ENCODE data around the gene FBXW4. TPM values are rescaled to one million over a fixed set of nuclear protein-coding genes. Genes with fewer than 3 reads are reported as not detected.

The FBXW4 gene
- total RNA-seq, 1 experiment from 2014 or later: 38.2 TPM

DNA sequence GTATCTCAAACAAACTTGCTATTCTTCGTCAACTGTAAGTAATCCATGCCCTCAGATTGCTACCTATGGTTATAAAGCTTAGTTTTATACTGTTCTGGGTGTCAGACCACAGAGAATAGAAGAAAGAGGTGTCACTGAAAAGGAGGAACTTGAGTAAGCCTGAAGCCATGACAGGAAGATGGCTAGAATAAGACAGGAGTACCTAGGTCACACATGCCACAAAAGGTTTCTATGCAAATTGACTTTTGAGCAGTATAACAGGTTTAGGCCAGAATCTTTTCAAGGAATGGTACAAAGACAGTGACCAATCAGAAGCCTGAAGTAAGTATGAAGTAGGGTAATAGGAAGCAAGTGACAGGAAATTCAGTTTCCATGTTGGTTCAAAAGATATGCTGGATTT lies 23.5 kb downstream of the FBXW4 start:
- Histone ChIP-seq H3K4me3 (no peak overlapping the region), H3K9me3 (ENCODE audit: insufficient read depth, low read depth) (no peaks in the 10 kb centered on the region), H3K9me2 (ENCODE audit: insufficient read depth) (no peaks in the 10 kb centered on the region), H3K4me2 (no peak overlapping the region), H3K36me3 (ENCODE audit: low read depth) (no peaks in the 10 kb centered on the region), H2AFZ (no peak overlapping the region), H3K27me3 (ENCODE audit: insufficient read depth, low read depth) (no peaks in the 10 kb centered on the region), H3F3A (ENCODE audit: insufficient read depth, low read depth) (no peaks in the 10 kb centered on the region), H3K27ac (no peak overlapping the region), H3K4me1 (replicated peaks; ENCODE audit: insufficient read depth) (no peaks in the 10 kb centered on the region), H3K79me2 (ENCODE audit: low read depth) (no peaks in the 10 kb centered on the region), H4K20me1 (ENCODE audit: insufficient read depth) (no peaks in the 10 kb centered on the region)
- TF ChIP-seq CTCF (conservative IDR thresholded peaks at IDR 0.05) (no peak), EZH2 (IDR thresholded peaks at IDR 0.05; ENCODE audit: low read depth) (no peak)
- POLR2A ChIA-PET (ENCODE audit: unreplicated experiment): no interaction called here
- CTCF ChIA-PET: no interaction called here
- intact Hi-C loops (cut with micrococcal nuclease; ENCODE audit: unreplicated experiment): no loop called here
- BruUV-seq (replicated peaks): no TSS peak
- DNase-seq: no peak

DNA sequence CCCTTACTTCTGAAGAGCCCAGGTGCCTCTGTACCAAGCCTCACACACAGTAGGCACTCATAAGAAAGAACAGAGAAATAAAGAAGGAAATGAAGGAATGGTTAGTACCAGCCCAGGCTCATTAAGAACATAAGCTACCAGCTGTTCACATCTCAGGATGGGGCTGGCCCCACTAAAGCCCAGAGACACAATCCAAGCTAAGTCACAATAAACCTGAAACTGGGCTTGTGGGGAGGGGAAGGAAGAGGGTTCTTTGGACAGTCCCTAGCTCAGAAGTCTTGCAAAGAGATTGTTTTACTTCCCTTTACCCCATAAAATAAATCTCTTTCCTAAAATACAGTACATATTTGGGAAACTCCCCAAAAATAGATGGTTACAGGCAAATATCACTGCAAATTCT lies 24.3 kb downstream of the FBXW4 start:
- no peaks in the 10 kb centered on the region for H3K4me1 ChIP-seq (replicated peaks; ENCODE audit: insufficient read depth)
- no peak overlapping the region for H3K27ac ChIP-seq
- H3K79me2 ChIP-seq (ENCODE audit: low read depth): no peaks in the 10 kb centered on the region
- no peaks in the 10 kb centered on the region for H3K36me3 ChIP-seq (ENCODE audit: low read depth)
- CTCF ChIA-PET: no interaction called here
- no peaks in the 10 kb centered on the region for H4K20me1 ChIP-seq (ENCODE audit: insufficient read depth)
- no peak overlapping the region for H2AFZ ChIP-seq
- POLR2A ChIA-PET (ENCODE audit: unreplicated experiment): no interaction called here
- intact Hi-C loops (cut with micrococcal nuclease; ENCODE audit: unreplicated experiment): no loop called here
- BruUV-seq (replicated peaks): no TSS peak
- TF ChIP-seq CTCF (conservative IDR thresholded peaks at IDR 0.05) (no peak), EZH2 (IDR thresholded peaks at IDR 0.05; ENCODE audit: low read depth) (no peak)
- no peaks in the 10 kb centered on the region for H3K9me3 ChIP-seq (ENCODE audit: insufficient read depth, low read depth)
- DNase-seq: no peak
- H3K27me3 ChIP-seq (ENCODE audit: insufficient read depth, low read depth): no peaks in the 10 kb centered on the region
- no peaks in the 10 kb centered on the region for H3F3A ChIP-seq (ENCODE audit: insufficient read depth, low read depth)
- H3K4me2 ChIP-seq: no peak overlapping the region
- H3K4me3 ChIP-seq: no peak overlapping the region
- H3K9me2 ChIP-seq (ENCODE audit: insufficient read depth): no peaks in the 10 kb centered on the region

DNA sequence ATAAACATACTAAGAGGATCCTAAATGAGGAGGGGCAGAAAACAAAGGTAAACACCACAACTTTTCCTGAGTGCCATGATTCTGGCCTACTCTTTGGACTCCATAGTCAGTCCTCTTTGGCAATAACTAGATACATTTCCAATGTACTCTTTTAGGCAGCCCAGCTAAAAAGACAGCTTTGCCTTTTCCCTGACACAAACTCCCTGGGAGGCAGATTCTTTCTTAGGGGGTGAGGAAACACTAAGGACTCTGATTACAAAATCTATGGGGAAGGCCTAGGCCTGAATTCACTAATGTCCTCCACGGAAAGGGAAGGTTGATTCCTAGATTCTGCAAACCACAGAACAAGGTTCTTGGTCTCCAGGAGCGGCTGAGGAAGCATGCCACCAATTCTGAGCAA lies 25.8 kb downstream of the FBXW4 start:
- Histone ChIP-seq H4K20me1 (ENCODE audit: insufficient read depth) (no peaks in the 10 kb centered on the region), H3K4me3 (no peak overlapping the region), H3K9me2 (ENCODE audit: insufficient read depth) (no peaks in the 10 kb centered on the region), H3K4me2 (no peak overlapping the region), H3K79me2 (ENCODE audit: low read depth) (no peaks in the 10 kb centered on the region), H3K27me3 (ENCODE audit: insufficient read depth, low read depth) (no peaks in the 10 kb centered on the region), H3K4me1 (replicated peaks; ENCODE audit: insufficient read depth) (no peaks in the 10 kb centered on the region), H2AFZ (no peak overlapping the region), H3K27ac (no peak overlapping the region), H3K9me3 (ENCODE audit: insufficient read depth, low read depth) (no peaks in the 10 kb centered on the region), H3F3A (ENCODE audit: insufficient read depth, low read depth) (no peaks in the 10 kb centered on the region), H3K36me3 (ENCODE audit: low read depth) (no peaks in the 10 kb centered on the region)
- POLR2A ChIA-PET (ENCODE audit: unreplicated experiment): no interaction called here
- no peak for DNase-seq
- no TSS peak for BruUV-seq (replicated peaks)
- TF ChIP-seq EZH2 (IDR thresholded peaks at IDR 0.05; ENCODE audit: low read depth): no peak
- TF ChIP-seq CTCF (conservative IDR thresholded peaks at IDR 0.05): no peak
- CTCF ChIA-PET: no interaction called here
- intact Hi-C loops (cut with micrococcal nuclease; ENCODE audit: unreplicated experiment): no loop called here
